Retinal pigment epithelial cell (primary cell): ENCODE data around the gene ASB2.

ENCODE experiments used
- DNase-seq: peaks from one replicate; pipeline ENCODE4 v3.0.0-alpha.2; 2010; ENCODE audit warnings: low read depth
- H3K4me3 ChIP-seq: 2 replicates; pipeline ENCODE4 v1.5.1; 2011; ENCODE audit warnings: mild to moderate bottlenecking, low read length, control low read depth, moderate library complexity
- CTCF ChIP-seq: conservative IDR thresholded peaks from 2 replicates; pipeline ENCODE4 v1.5.1; 2011; ENCODE audit warnings: low read depth, low read length, control low read depth, inconsistent platforms

ASB2 gene

GRCh38 chr14:93981316-93982229 is 5.2 kb upstream of the ASB2 start:
- TF ChIP-seq CTCF: no peak
- no peak overlapping the region for H3K4me3 ChIP-seq
- no peak for DNase-seq

DNA sequence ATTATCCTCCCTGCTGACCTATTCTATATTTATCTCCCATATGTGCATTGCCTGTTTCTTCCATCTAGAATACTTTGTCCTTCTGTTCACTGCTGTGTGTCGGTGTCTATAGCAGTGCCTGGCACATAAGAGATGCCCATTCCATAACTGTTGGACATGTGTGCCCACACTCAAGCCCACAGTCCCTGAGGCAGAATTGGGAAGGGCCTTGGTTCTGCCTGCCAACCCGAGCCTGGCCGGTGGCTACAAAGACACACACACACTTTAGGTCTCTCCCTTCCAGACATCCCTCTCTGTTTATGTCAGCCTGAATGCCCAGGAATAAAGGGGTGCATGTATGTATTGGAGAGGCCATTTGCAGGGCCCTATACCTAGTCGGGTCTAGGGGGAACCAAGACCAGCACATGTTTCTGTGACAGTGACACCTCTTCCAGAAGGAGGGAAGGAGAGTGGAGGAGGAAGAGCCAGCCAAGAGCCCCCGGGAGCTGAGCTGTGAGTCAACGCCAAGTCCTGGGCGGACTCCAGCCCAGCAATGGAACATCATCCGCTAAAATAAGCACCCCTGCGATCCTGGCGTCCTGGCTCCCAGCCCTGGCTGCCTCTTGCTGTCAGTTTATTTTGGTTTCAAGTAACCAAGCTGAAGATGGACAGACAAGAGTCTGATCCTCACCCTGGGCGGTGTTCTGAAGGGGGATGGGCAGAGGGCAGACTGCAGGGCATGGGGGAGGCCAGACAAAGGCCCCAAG is 4.3 kb upstream of the ASB2 start:
- no peak for DNase-seq
- no peak for TF ChIP-seq CTCF
- no peak overlapping the region for H3K4me3 ChIP-seq

GRCh38 chr14:93978735-93979134 is 2.4 kb upstream of the ASB2 start:
- H3K4me3 ChIP-seq: no peak overlapping the region
- no peak for DNase-seq
- TF ChIP-seq CTCF: no peak

GRCh38 chr14:93977790-93978581 is 1.6 kb upstream of the ASB2 start:
- H3K4me3 ChIP-seq: no peak overlapping the region
- no peak for TF ChIP-seq CTCF
- no peak for DNase-seq

DNA sequence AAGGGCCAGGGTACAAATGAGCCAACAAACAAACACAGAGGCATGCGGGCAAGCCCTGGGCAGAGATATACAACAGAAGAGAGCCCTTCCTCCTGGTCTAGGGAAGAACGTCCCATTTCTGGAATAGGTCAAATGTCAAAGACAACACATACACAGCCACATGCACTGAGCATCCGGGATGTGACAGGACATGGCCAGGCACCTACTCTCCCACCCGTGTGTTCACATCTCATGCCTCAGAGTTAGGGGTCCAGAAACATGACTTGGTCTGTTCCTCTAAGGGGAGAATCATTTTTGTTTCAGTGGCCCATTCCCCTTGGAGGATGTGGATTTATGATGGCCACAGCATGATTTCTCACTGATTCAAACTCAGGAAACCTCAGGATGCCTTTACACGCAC is 801 bp upstream of the ASB2 start:
- no peak overlapping the region for H3K4me3 ChIP-seq
- no peak for DNase-seq
- no peak for TF ChIP-seq CTCF

- DNase-seq: no peak
- TF ChIP-seq CTCF: no peak
- no peak overlapping the region for H3K4me3 ChIP-seq
These were observed 436 bp downstream of the ASB2 start for GRCh38 chr14:93975791-93976476.
